Activated CD4-positive, alpha-beta T cell treated with anti-CD3 and anti-CD28 coated beads for 48 hours (primary cell): ENCODE data around the gene PCBP3.

ENCODE experiments used
- DNase-seq: peaks from one replicate; pipeline ENCODE4 v3.0.0-alpha.2; 2020

PCBP3 gene

GRCh38 chr21:45898781-45899180 is 255.3 kb downstream of the PCBP3 start:
- DNase-seq = no peak

GRCh38 chr21:45899317-45900033 is 255.9 kb downstream of the PCBP3 start:
- no peak for DNase-seq

GRCh38 chr21:45900034-45900868 is 256.7 kb downstream of the PCBP3 start:
- DNase-seq = no peak

- DNase-seq = no peak
Measured at GRCh38 chr21:45901061-45901690, 257.7 kb downstream of the PCBP3 start.

GRCh38 chr21:45902292-45902995 is 258.9 kb downstream of the PCBP3 start:
- DNase-seq = no peak

- no peak for DNase-seq
Measured at GRCh38 chr21:45905196-45905595, 261.7 kb downstream of the PCBP3 start.

GRCh38 chr21:45906196-45906805 is 262.8 kb downstream of the PCBP3 start:
- no peak for DNase-seq

GRCh38 chr21:45906859-45907258 is 263.3 kb downstream of the PCBP3 start:
- no peak for DNase-seq

GRCh38 chr21:45908536-45909237 is 265.2 kb downstream of the PCBP3 start:
- DNase-seq = no peak

GRCh38 chr21:45909238-45909988 is 265.9 kb downstream of the PCBP3 start:
- DNase-seq = no peak

- DNase-seq = no peak
Measured at GRCh38 chr21:45910155-45910547, 266.6 kb downstream of the PCBP3 start.

- DNase-seq = no peak
Measured at GRCh38 chr21:45910548-45911221, 267.2 kb downstream of the PCBP3 start.

GRCh38 chr21:45911806-45912325 is 268.3 kb downstream of the PCBP3 start:
- DNase-seq = no peak

GRCh38 chr21:45912611-45913417 is 269.3 kb downstream of the PCBP3 start:
- DNase-seq = no peak

- DNase-seq = no peak
Measured at GRCh38 chr21:45913418-45913765, 269.9 kb downstream of the PCBP3 start.

- no peak for DNase-seq
Measured at GRCh38 chr21:45913886-45914285, 270.4 kb downstream of the PCBP3 start.

- DNase-seq = no peak
Measured at GRCh38 chr21:45914321-45914845, 270.9 kb downstream of the PCBP3 start.

- DNase-seq = no peak
Measured at GRCh38 chr21:45916011-45916840, 272.7 kb downstream of the PCBP3 start.
